Kidney (tissue), 14 donors: ENCODE measurements around the gene GSTM2. TPM values are rescaled to one million over a fixed set of nuclear protein-coding genes. Genes with fewer than 3 reads are reported as not detected.
A peak's percentile ranks its signal among the peaks of the same experiment; 100 is the strongest.

Source experiments
- DNase-seq, 5 donors: peaks; one replicate each; pipeline ENCODE4 v3.0.0-alpha.2; 2013 to 2020
- FAIRE-seq: peaks from 2 replicates; lab custom pipeline; 2012; peaks lifted over from hg19 to GRCh38; lab: Jason Lieb, UNC
- H3K27ac ChIP-seq, 2 donors: one replicate each; pipeline ENCODE4 v1.7.0; 2013; ENCODE audit warnings: low read depth in 2 of 2, low read length in 2 of 2, inconsistent platforms in 1 of 2
- H3K27me3 ChIP-seq: one replicate; pipeline ENCODE4 v1.7.1; 2013; ENCODE audit warnings: low read length, inconsistent platforms; ENCODE audit not compliant: control insufficient read depth, insufficient read depth
- H3K36me3 ChIP-seq, 3 donors: one replicate each; pipeline versions ENCODE4 v1.7.0 to v1.7.1; 2013; ENCODE audit warnings: low read length in 3 of 3, control low read depth in 1 of 3, inconsistent platforms in 1 of 3; ENCODE audit not compliant: insufficient read depth in 3 of 3, control insufficient read depth in 2 of 3
- H3K4me1 ChIP-seq, 3 donors: one replicate each; pipeline versions ENCODE4 v1.7.0 to v1.7.1; 2013; ENCODE audit warnings: low read length in 3 of 3, inconsistent platforms in 1 of 3, low read depth in 1 of 3; ENCODE audit not compliant: control insufficient read depth in 2 of 3, insufficient read depth in 2 of 3
- H3K4me3 ChIP-seq, 3 donors: one replicate each; pipeline versions ENCODE4 v1.7.0 to v1.8.1; 2013; ENCODE audit warnings: low read length in 3 of 3, control low read depth in 1 of 3, inconsistent platforms in 1 of 3
- H3K9ac ChIP-seq, 3 donors: one replicate each; pipeline versions ENCODE4 v1.7.0 to v1.7.1; 2013; ENCODE audit warnings: low read length in 3 of 3, control low read depth in 1 of 3, inconsistent platforms in 1 of 3
- H3K9me3 ChIP-seq, 3 donors: one replicate each; pipeline versions ENCODE4 v1.7.0 to v1.7.1; 2013; ENCODE audit warnings: low read length in 3 of 3, control low read depth in 1 of 3, inconsistent platforms in 1 of 3; ENCODE audit not compliant: control insufficient read depth in 2 of 3, insufficient read depth in 1 of 3
- CTCF ChIP-seq: IDR thresholded peaks from 3 replicates; pipeline ENCODE4 v1.5.1; 2012; ENCODE audit warnings: mild to moderate bottlenecking, moderate library complexity, borderline replicate concordance; ENCODE audit not compliant: insufficient read depth; ENCODE audit errors: extremely low read depth
- intact Hi-C: fragments of 100-400 bp; cut with DNase I; formaldehyde crosslinking; loops from one replicate; pipeline ENCODE4 v1.11.1; 2022
- polyA plus RNA-seq: library from polyadenylated mRNA; stranded (reverse); fragments of 350-450 nt; fragmentation: Illumina TruSeq; extraction: RNeasy Lipid Tissue Mini Kit (QIAGEN cat#74804); gene quantifications from one replicate; pipeline ENCODE4 v1.2.3, GENCODE V29; 2014; ENCODE audit warnings: low read depth, low replicate concordance; ENCODE audit not compliant: insufficient read depth
- total RNA-seq: library from RNA; stranded (reverse); fragmentation: NEBNext Ultra II Directional; extraction: Animal tissue kit (Norgen Biotek cat#: 25700); gene quantifications from one replicate; pipeline ENCODE4 v1.2.1, GENCODE V29; 2021
- donor health status: control.
- donor health status: control.
- donor health status: control.
- donor health status: control.
- donor health status: control.
- donor health status: DM: yes; HTN: yes; CAD: no.
- donor health status: Normal renal cell carcinoma (clear cell type).

GSTM2 gene
- total and polyA plus RNA-seq, 2 donors from 2014 or later: 47.1 to 116 TPM

GRCh38 chr1:109625601-109626560, 42.0 kb upstream of the GSTM2 start:
- Histone ChIP-seq H3K36me3 (peaks cover 2 to 33% (median 14%) of the 10 kb centered on the region in 3 donors), H3K27me3 (no peaks in the 10 kb centered on the region), H3K27ac (no peak overlapping the region), H3K4me3 (no peak overlapping the region), H3K9me3 (no peaks in the 10 kb centered on the region), H3K4me1 (peaks cover 0 to 24% (median 0%) of the 10 kb centered on the region in 3 donors), H3K9ac (no peak overlapping the region)
- TF ChIP-seq CTCF: no peak
- peak in 3 of 5 donors; percentile 44 to 80 (median 65) for DNase-seq
- intact Hi-C loops: loop anchor here (10.0 kb wide), 1 partner anchor 91 kb away; the partner anchor contains the start of gene GPR61
- FAIRE-seq: no peak

- TF ChIP-seq CTCF: no peak
- peaks cover 2 to 39% (median 17%) of the 10 kb centered on the region in 3 donors for H3K36me3 ChIP-seq
- FAIRE-seq (no peak), DNase-seq (no peak)
- H3K4me3 ChIP-seq: no peak overlapping the region
- H3K4me1 ChIP-seq: peaks cover 0 to 16% (median 0%) of the 10 kb centered on the region in 3 donors
- H3K9ac ChIP-seq: no peak overlapping the region
- no peaks in the 10 kb centered on the region for H3K9me3 ChIP-seq
- H3K27ac ChIP-seq: no peak overlapping the region
- intact Hi-C loops: loop anchor here (10.0 kb wide), 1 partner anchor 92 kb away; the partner anchor contains the start of gene GPR61
- no peaks in the 10 kb centered on the region for H3K27me3 ChIP-seq
These were observed 41.0 kb upstream of the GSTM2 start for GRCh38 chr1:109626682-109627408.

- intact Hi-C loops: loop anchor here (10.0 kb wide), 1 partner anchor 93 kb away; the partner anchor contains the start of gene GPR61
- FAIRE-seq (no peak), DNase-seq (no peak)
- H3K9me3 ChIP-seq: no peaks in the 10 kb centered on the region
- H3K36me3 ChIP-seq: peaks cover 2 to 39% (median 17%) of the 10 kb centered on the region in 3 donors
- H3K27ac ChIP-seq: no peak overlapping the region
- no peak overlapping the region for H3K4me3 ChIP-seq
- peaks cover 0 to 8% (median 0%) of the 10 kb centered on the region in 3 donors for H3K4me1 ChIP-seq
- H3K9ac ChIP-seq: no peak overlapping the region
- no peak for TF ChIP-seq CTCF
- no peaks in the 10 kb centered on the region for H3K27me3 ChIP-seq
These were observed 40.0 kb upstream of the GSTM2 start for GRCh38 chr1:109627692-109628399.
